PFSK-1 (cell line): Measurements from ENCODE around the gene CCNJL.

ENCODE experiments used
- POLR2AphosphoS5 ChIP-seq: IDR thresholded peaks from 2 replicates; pipeline ENCODE4 v1.6.1; 2012; ENCODE audit warnings: low read depth, mild to moderate bottlenecking, control low read depth, low read length, moderate library complexity
- REST ChIP-seq, 2 experiments: IDR thresholded peaks; 2 replicates each; pipeline versions ENCODE4 v1.6.1 to v1.8.0; 2011 to 2012; ENCODE audit warnings: low read depth in 2 of 2, low read length in 2 of 2, control low read depth in 1 of 2, inconsistent platforms in 1 of 2, mild to moderate bottlenecking in 1 of 2, moderate library complexity in 1 of 2; ENCODE audit not compliant: insufficient read depth in 1 of 2
- TAF1 ChIP-seq: IDR thresholded peaks from 2 replicates; pipeline ENCODE4 v1.6.1; 2012; ENCODE audit warnings: low read length, control low read depth, borderline replicate concordance; ENCODE audit not compliant: insufficient read depth

GRCh38 chr5:160262151-160263074 lies 50.0 kb downstream of the CCNJL start:
- no peak for TF ChIP-seq REST (IDR thresholded peaks at IDR 0.05; ENCODE audit: insufficient read depth in 1 of 2, low read depth in 2 of 2, low read length in 2 of 2)
- TF ChIP-seq POLR2AphosphoS5: no peak
- no peak for TF ChIP-seq TAF1
